CD14-positive monocyte (primary cell): Measurements from ENCODE around the gene SEMA4D. TPM values are rescaled to one million over a fixed set of nuclear protein-coding genes. Genes with fewer than 3 reads are reported as not detected.
A peak's percentile ranks its signal among the peaks of the same experiment; 100 is the strongest.

Experiments used
- DNase-seq, 3 donors: peaks; one replicate each; pipeline ENCODE4 v3.0.0-alpha.2; 2011 to 2022
- H2AFZ ChIP-seq: 2 replicates; pipeline ENCODE4 v1.6.0; 2012; ENCODE audit warnings: mild to moderate bottlenecking, low read depth, low read length, inconsistent platforms; ENCODE audit not compliant: insufficient read depth, poor library complexity, severe bottlenecking
- H3K27ac ChIP-seq, 2 donors: 1 replicate in 1 of 2; 2 replicates in 1 of 2; pipeline ENCODE4 v1.5.1; 2012 to 2013; ENCODE audit warnings: low read length in 2 of 2, control low read depth in 1 of 2, inconsistent platforms in 1 of 2, low read depth in 1 of 2, mild to moderate bottlenecking in 1 of 2
- H3K27me3 ChIP-seq, 2 donors: one replicate each; pipeline versions ENCODE4 v1.6.0 to v1.6.1; 2011 to 2013; ENCODE audit warnings: low read length in 2 of 2; ENCODE audit not compliant: control insufficient read depth in 2 of 2, insufficient read depth in 2 of 2
- H3K36me3 ChIP-seq, 2 donors: replicated peaks in 1 of 2; 1 replicate in 1 of 2; 2 replicates in 1 of 2; pipeline versions ENCODE4 v1.5.1 to v1.6.1; 2012 to 2013; ENCODE audit warnings: low read length in 2 of 2, control low read depth in 1 of 2, inconsistent platforms in 1 of 2, mild to moderate bottlenecking in 1 of 2; ENCODE audit not compliant: insufficient read depth in 2 of 2, control insufficient read depth in 1 of 2
- H3K4me1 ChIP-seq, 2 donors: 1 replicate in 1 of 2; 2 replicates in 1 of 2; pipeline versions ENCODE4 v1.5.1 to v1.6.1; 2012 to 2013; ENCODE audit warnings: low read length in 2 of 2, control low read depth in 1 of 2, inconsistent platforms in 1 of 2, mild to moderate bottlenecking in 1 of 2, moderate library complexity in 1 of 2; ENCODE audit not compliant: insufficient read depth in 2 of 2, control insufficient read depth in 1 of 2
- H3K4me2 ChIP-seq: replicated peaks from 2 replicates; pipeline ENCODE3; 2012; ENCODE audit warnings: low read length, moderate library complexity, mild to moderate bottlenecking; ENCODE audit not compliant: poor library complexity, severe bottlenecking; ENCODE audit errors: extremely low read depth
- H3K4me3 ChIP-seq, 3 experiments: fragments of 200-600 bp in 1 of 3; sonication (generic) in 1 of 3; replicated peaks in 1 of 3; 1 replicate in 2 of 3; 2 replicates in 1 of 3; pipeline ENCODE4 v1.5.1; 2011 to 2013; ENCODE audit warnings: low read length in 3 of 3, mild to moderate bottlenecking in 3 of 3, control low read depth in 2 of 3, low read depth in 2 of 3, inconsistent platforms in 1 of 3, moderate library complexity in 1 of 3
- H3K79me2 ChIP-seq: 2 replicates; pipeline ENCODE4 v1.6.0; 2012; ENCODE audit warnings: mild to moderate bottlenecking, control low read depth, inconsistent platforms, low read length, moderate library complexity; ENCODE audit not compliant: insufficient read depth
- H3K9ac ChIP-seq: 2 replicates; pipeline ENCODE4 v1.6.0; 2017; ENCODE audit warnings: low read length, mild to moderate bottlenecking; ENCODE audit not compliant: insufficient read depth, poor library complexity, severe bottlenecking
- H3K9me3 ChIP-seq, 2 donors: replicated peaks in 1 of 2; 1 replicate in 1 of 2; 2 replicates in 1 of 2; pipeline versions ENCODE4 v1.5.1 to v1.6.1; 2012 to 2013; ENCODE audit warnings: low read length in 2 of 2, control low read depth in 1 of 2; ENCODE audit not compliant: control insufficient read depth in 1 of 2, insufficient read depth in 1 of 2
- H4K20me1 ChIP-seq: 2 replicates; pipeline ENCODE4 v1.6.0; 2012; ENCODE audit warnings: mild to moderate bottlenecking, low read length, control low read depth, moderate library complexity; ENCODE audit not compliant: insufficient read depth
- H3K27ac Mint-ChIP-seq, 7 donors: one replicate each; pipeline ENCODE4 v1.8.0; 2020; ENCODE audit warnings: mild to moderate bottlenecking in 7 of 7, mixed read lengths in 7 of 7, moderate library complexity in 6 of 7, inconsistent platforms in 2 of 7
- H3K27me3 Mint-ChIP-seq, 3 donors: one replicate each; pipeline ENCODE4 v1.8.0; 2021 to 2022; ENCODE audit warnings: low read depth in 3 of 3, mild to moderate bottlenecking in 3 of 3, mixed read lengths in 3 of 3, moderate library complexity in 3 of 3, inconsistent platforms in 1 of 3
- H3K36me3 Mint-ChIP-seq, 2 donors: one replicate each; pipeline ENCODE4 v1.8.0; 2020; ENCODE audit warnings: mixed read lengths in 2 of 2, inconsistent platforms in 1 of 2, mild to moderate bottlenecking in 1 of 2
- H3K4me1 Mint-ChIP-seq: one replicate; pipeline ENCODE4 v1.8.0; 2020; ENCODE audit warnings: mild to moderate bottlenecking, mixed read lengths
- H3K4me3 Mint-ChIP-seq, 2 donors: one replicate each; pipeline ENCODE4 v1.8.0; 2020; ENCODE audit warnings: mild to moderate bottlenecking in 2 of 2, mixed read lengths in 2 of 2, moderate library complexity in 1 of 2
- H3K9me3 Mint-ChIP-seq, 7 donors: one replicate each; pipeline ENCODE4 v1.8.0; 2020 to 2022; ENCODE audit warnings: mixed read lengths in 7 of 7, mild to moderate bottlenecking in 6 of 7, moderate library complexity in 6 of 7, inconsistent platforms in 2 of 7
- WGBS: methylation state at CpG from one replicate; pipeline ENCODE4 v1.1.5; 2013; ENCODE audit warnings: missing lambda C conversion rate; ENCODE audit not compliant: insufficient coverage; 5-methylcytosine and 5-hydroxymethylcytosine counted together
- intact Hi-C, 2 donors: fragments of 100-400 bp; cut with micrococcal nuclease; formaldehyde crosslinking; loops; one replicate each; pipeline versions ENCODE4 v1.15.0 to v1.15.1; 2023
- polyA plus RNA-seq, 3 donors: library from polyadenylated mRNA; depleted of rRNA in 1 of 3; unstranded in 2 of 3; stranded (reverse) in 1 of 3; fragments of 300-500 nt in 2 of 3; fragments of >200 nt in 1 of 3; fragmentation: Illumina TruSeq in 2 of 3; gene quantifications; 1 replicate in 2 of 3; 2 replicates in 1 of 3; pipeline ENCODE4 v1.2.3, GENCODE V29; 2012 to 2021
- TF ChIP-seq, protein P1 (sequence below): fragments of 200-600 bp; IDR thresholded peaks from one replicate; pipeline ENCODE4 v1.8.0; 2022; ENCODE audit warnings: antibody characterized with exemption, mild to moderate bottlenecking

SEMA4D gene
- polyA plus RNA-seq, 3 donors: 28.2 to 117 (median 28.6) TPM

- H2AFZ ChIP-seq: no peak overlapping the region
- Mint-ChIP-seq H3K4me1 (peaks cover 60% of the 10 kb centered on the region), H3K36me3 (peaks cover 84 to 90% of the 10 kb centered on the region in 2 donors), H3K4me3 (no peak overlapping the region), H3K27me3 (peaks cover 0 to 1% (median 0%) of the 10 kb centered on the region in 3 donors), H3K9me3 (peaks cover 0 to 3% (median 0%) of the 10 kb centered on the region in 7 donors), H3K27ac (peak overlapping the region in 1 of 7 donors; percentile 32)
- peaks cover 91 to 92% of the 10 kb centered on the region in 2 donors for H3K36me3 ChIP-seq
- H3K79me2 ChIP-seq: peaks cover 12% of the 10 kb centered on the region
- no peaks in the 10 kb centered on the region for H4K20me1 ChIP-seq
- H3K27me3 ChIP-seq: no peaks in the 10 kb centered on the region
- no peak overlapping the region for H3K27ac ChIP-seq
- intact Hi-C loops: loop anchor here (5.0 to 10.0 kb wide), 4 partner anchors 64 to 174 kb away; partner anchors contain the start of genes SECISBP2 (in 2 of the 2) and CKS2 (in 1 of the 2)
- H3K4me2 ChIP-seq: no peak overlapping the region
- H3K4me1 ChIP-seq: peaks cover 40 to 47% of the 10 kb centered on the region in 2 donors
- TF ChIP-seq, protein P1, sequence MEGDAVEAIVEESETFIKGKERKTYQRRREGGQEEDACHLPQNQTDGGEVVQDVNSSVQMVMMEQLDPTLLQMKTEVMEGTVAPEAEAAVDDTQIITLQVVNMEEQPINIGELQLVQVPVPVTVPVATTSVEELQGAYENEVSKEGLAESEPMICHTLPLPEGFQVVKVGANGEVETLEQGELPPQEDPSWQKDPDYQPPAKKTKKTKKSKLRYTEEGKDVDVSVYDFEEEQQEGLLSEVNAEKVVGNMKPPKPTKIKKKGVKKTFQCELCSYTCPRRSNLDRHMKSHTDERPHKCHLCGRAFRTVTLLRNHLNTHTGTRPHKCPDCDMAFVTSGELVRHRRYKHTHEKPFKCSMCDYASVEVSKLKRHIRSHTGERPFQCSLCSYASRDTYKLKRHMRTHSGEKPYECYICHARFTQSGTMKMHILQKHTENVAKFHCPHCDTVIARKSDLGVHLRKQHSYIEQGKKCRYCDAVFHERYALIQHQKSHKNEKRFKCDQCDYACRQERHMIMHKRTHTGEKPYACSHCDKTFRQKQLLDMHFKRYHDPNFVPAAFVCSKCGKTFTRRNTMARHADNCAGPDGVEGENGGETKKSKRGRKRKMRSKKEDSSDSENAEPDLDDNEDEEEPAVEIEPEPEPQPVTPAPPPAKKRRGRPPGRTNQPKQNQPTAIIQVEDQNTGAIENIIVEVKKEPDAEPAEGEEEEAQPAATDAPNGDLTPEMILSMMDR: no peak
- no peak overlapping the region for H3K4me3 ChIP-seq
- WGBS: 96% methylated on average over 3 of the region's 4 CpGs
- no peak overlapping the region for H3K9ac ChIP-seq
- H3K9me3 ChIP-seq: no peaks in the 10 kb centered on the region
- DNase-seq: no peak
Observed at GRCh38 chr9:89381308-89381609, 116.7 kb downstream of the SEMA4D start.

DNA sequence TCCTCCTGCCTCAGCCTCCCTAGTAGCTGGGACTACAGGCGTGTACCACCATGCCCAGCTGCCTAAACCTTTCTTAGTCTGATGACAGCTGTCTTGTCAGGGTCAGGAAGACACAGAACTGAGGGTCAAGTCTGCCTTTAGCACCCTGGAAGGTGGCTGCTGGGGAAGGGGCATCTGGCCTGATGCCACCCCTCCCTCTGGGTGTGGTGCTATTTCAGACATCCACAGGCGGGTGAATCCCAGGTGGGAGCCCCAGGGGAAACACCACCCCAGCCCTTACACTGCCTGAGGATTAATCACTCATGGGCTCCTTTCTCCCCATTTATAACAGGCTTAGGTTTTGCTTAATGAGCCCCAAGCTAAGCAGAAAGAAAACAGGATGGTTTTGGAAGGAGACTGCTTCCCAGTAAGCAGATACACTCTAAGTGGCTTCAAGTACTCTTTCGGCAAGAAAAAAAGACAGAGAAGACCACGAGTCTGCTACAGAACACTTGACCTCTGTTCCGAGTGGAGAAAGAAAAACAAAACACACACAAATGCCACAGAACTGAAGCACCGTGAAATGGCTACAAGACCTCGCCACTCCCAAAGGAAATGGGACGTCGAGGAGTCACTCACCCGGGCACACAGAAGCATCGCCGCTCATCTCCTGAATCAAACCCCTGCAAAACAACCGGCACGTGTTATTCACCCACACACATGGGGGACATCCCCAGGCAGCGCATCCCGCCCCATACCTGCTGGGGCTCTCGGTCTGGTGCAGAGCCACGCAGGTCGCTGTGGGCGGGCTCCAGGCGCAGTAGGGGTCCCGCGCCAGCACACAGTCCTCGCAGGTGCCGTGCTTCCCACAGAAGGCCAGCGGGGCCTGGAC, 117.2 kb downstream of the SEMA4D start:
- no peak overlapping the region for H3K9ac ChIP-seq
- H3K9me3 ChIP-seq: no peaks in the 10 kb centered on the region
- H3K4me1 ChIP-seq: peaks cover 43 to 53% of the 10 kb centered on the region in 2 donors

More for the DNA sequence above, 117.2 kb downstream of the SEMA4D start:
- Histone ChIP-seq H3K36me3 (peaks cover 85 to 89% of the 10 kb centered on the region in 2 donors), H2AFZ (no peak overlapping the region), H3K27ac (peak overlapping the region; percentile 75), H3K27me3 (no peaks in the 10 kb centered on the region), H4K20me1 (no peaks in the 10 kb centered on the region), H3K4me3 (no peak overlapping the region), H3K79me2 (peaks cover 12% of the 10 kb centered on the region), H3K4me2 (no peak overlapping the region)
- Mint-ChIP-seq H3K4me3 (no peak overlapping the region), H3K9me3 (peaks cover 0 to 3% (median 0%) of the 10 kb centered on the region in 7 donors), H3K27me3 (peaks cover 0 to 1% (median 0%) of the 10 kb centered on the region in 3 donors), H3K36me3 (peaks cover 81 to 87% of the 10 kb centered on the region in 2 donors), H3K27ac (peak overlapping the region in 6 of 7 donors; percentile 24 to 88 (median 78)), H3K4me1 (peaks cover 63% of the 10 kb centered on the region)
- TF ChIP-seq, protein P1: no peak
- 98% methylated on average over 25 of the region's 26 CpGs for WGBS
- intact Hi-C loops: loop anchor here (5.0 to 10.0 kb wide), 4 partner anchors 63 to 174 kb away; partner anchors contain the start of genes SECISBP2 (in 2 of the 2) and CKS2 (in 1 of the 2)
- DNase-seq: no peak
